Suprapubic skin (tissue), 2 donors: ENCODE data around the gene WWC2.

ENCODE experiments used
- EP300 ChIP-seq: sonication (generic); formaldehyde crosslinking; IDR thresholded peaks from one replicate; pipeline ENCODE4 v1.6.1; 2017; ENCODE audit warnings: antibody characterized with exemption
- POLR2A ChIP-seq, 2 donors: fragments of 450-650 bp; IDR thresholded peaks; one replicate each; pipeline ENCODE4 v1.6.1; 2017; ENCODE audit warnings: antibody characterized with exemption in 2 of 2, mild to moderate bottlenecking in 2 of 2, moderate library complexity in 2 of 2

GRCh38 chr4:183324619-183325018 is 225.6 kb downstream of the WWC2 start:
- no peak for TF ChIP-seq POLR2A (IDR thresholded peaks at IDR 0.05)
- TF ChIP-seq EP300: no peak
